HG03342 (cell line): ENCODE data around the gene PEX11G.

Experiments
- ATAC-seq: cut with Tn5 transposase; IDR thresholded peaks from one replicate; pipeline ENCODE4 v1.9.1; 2021; ENCODE audit warnings: mild to moderate bottlenecking, moderate library complexity; ENCODE audit not compliant: unreplicated experiment

The PEX11G gene

DNA sequence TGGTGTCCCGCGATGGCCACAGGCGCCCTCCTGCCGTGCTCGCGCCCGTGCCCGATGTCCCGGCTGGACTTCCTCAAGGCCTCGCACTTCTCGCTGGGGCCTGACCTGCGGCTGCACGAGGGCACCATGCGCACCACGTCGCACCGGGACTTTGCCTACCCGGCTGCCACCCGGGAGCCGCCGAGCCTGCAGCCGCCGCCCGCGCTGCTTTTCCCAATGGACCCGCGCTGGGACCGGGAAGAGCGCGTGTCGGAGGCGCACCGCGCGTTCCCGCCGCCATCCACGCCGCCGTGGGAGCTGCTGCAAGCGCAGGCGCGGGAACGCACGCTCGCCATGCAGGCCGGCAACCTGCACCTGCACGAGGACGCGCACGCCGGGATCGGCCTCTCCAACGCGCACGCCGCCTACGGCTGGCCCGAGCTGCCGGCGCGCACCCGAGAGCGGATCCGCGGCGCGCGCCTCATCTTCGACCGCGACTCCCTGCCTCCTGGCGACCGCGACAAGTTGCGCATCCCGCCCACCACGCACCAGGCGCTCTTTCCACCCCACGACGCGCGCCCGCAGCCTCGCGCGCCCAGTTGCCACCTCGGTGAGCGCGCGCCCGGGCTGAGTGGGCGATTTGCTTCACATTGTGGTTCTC lies 12.1 kb upstream of the PEX11G start:
- ATAC-seq: no peak

DNA sequence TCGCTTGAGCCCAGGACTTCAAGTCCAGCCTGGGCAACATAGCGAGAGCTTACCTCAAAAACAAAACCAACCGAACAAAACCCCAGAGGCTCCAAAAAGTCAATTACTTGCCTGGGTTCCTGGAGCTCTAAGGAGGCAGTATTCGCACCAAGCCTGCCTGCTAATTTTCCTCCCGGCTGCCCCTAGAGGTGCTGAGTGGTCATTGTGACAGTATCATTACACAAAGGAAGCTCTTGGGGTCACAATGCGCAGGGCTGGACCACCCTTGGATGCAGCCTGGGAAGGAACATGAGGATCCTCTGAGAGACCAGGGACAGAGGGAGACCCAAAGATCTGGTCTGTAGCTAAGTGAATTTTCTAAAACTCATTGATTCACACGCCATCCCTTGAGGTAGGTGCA lies 8.5 kb upstream of the PEX11G start:
- no peak for ATAC-seq

DNA sequence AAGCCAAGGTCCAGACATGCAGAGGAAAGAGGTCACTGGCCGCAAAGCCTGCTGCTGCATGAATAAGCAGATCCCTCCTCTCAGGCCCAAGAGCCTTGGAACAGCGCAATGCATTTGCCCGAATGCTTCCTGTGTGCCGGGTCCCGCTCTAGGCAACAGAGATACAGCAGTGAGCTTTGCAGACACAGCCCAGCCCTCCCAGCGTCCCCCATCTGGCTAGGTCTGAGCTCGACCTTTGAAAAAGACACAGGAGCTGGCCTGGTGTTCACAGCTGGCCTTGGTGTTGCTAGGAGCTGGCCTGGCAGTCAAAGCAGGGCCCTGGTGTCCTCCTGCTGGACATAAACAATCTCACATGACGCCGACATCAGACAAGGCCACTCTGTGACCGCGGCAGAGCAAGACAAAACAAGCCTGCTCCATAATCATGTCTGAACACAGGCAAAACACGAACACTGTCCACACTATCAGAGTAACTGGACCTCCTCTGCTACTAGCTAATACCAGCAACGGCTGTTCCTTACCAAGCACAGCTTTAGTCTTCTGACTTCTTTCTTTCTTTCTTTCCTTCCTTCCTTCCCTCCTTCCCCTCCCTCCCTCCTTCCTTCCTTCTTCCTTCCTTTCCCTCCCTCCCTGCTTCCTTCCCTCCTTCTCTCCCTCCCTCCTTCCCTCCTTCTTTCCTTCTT lies 5.7 kb upstream of the PEX11G start:
- no peak for ATAC-seq

DNA sequence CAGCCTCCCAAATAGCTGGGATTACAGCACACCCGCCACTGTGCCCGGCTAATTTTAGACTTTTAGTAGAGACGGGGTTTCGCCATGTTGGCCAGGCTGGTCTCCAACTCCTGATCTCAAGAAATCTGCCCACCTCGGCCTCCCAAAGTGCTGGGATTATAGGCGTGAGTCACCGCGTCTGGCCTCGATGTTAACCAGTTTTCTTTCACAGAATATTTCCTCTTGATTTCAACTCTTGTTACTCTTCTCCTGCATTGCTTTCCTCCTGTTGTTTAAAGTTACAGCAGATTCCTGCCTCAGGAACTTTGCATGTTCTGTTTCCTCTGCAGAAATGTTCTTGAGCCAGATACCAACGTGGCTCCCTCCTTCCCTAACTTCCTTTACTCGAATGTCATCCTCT lies 3.7 kb upstream of the PEX11G start:
- no peak for ATAC-seq

DNA sequence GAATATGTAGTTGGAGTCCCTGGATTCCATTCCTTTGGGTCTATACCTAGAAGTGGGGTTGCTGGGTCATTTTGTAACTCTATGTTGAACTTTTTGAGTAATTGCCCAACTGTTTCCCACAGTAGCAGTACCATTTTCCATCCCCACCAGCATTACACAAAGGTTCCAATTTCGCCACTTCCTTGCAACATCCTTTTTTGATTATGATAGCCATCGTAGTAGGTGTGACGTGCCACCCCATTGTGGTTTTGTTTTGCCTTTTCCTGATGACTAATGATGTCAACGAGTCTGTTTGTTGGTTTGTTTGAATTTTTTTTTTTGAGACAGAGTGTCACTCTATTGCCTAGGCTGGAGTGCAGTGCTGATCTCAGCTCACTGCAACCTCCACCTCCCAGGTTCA lies 3.3 kb upstream of the PEX11G start:
- no peak for ATAC-seq

DNA sequence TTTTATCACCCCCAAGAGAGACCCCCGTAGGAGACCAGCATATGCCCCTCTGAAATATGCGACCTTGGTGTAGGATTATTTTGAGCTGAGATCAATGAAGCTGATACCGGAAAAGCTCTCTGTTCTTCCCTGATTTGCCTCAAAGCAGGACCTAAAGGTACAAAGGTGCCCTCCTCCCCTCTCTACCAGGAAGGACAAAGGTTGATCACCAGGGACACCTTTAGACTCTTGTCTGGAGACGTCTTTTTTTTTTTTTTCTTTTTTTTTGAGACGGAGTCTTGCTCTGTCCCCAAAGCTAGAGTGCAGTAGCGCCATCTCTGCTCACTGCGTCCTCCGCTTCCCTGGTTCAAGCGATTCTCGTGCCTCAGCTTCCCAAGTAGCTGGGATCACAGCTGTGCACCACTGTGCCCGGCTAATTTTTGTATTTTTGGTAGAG lies 792 bp upstream of the PEX11G start:
- ATAC-seq: no peak

DNA sequence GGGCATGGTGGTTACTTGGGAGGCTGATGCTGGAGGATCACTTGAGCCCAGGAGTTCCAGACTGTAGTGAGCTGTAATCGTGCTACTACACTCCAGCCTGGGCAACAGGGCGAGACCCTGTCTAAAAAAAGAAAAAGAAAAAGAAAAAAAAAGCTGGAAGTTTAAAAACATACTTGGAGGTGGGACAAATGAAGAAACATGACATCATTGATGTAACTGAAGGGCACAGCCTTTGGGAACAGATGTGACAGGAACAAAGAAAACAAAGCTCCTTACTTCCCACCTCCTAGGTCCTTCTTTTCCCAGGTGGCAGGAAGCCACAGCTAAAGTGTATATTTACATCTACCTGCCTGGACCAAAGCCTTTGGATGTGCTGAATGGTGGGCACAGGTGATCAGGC lies 1.9 kb downstream of the PEX11G start:
- no peak for ATAC-seq

DNA sequence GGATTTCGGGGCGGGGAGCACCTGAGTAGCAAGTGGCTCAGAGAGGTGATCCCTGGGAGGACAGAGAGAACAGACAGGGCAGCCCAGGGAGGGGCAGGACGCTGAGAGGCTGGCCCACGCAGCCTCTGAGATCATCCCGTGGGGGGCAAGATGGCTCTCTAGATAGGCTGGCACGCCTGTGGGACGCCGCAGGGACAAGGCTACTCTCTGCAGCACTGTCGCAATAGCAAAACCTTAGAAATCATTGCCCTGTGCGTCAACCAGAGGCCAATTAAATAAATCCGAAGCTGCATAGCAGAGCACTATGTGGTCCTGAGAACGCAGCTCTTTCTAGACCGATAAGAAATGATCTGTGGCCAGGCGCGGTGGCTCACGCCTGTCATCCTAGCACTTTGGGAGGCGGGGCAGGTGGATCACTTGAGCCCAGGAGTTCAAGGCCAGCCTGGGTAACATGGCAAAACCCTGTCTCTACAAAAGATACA lies 5.1 kb downstream of the PEX11G start:
- ATAC-seq: no peak

DNA sequence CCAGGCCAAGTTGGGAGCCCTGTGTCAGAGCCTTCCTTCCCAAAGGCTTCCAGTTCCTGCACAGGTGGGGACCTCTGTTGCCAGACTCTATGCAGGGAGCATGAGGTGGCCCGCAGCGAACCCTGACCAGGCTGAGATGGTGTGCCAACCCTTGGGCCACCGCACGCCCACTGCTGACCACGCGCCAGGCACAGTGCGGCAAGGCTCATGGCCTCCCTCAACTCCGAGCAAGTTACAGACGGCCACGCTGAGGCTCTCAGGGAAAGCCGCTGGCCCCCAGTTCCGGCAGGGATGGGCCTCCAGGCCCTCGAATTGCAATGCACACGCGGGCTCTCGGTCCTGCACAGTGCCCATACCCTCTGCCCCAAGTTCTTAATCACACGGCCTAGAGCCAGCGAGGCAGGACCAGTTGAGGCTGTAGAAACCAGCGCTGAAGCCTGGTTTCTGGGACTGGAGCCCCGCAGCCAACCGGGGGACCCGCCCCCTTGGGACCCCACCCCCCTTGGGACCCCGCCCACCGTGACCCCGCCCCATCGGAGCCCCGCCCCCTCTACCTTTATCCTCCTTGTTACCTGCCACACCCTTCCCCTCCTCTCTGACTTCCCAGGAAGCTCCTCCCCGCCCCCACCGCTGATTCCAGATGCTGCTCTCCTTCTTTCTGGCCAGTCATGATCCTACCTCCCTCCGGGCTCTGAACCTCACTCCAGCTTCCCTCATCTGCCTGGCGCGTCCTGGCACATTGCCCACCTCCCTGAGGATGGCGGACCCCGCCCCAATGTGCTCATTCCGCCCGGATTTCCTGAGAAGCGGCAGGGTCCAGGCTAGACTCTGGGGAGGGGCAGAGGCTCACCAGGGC lies 6.0 kb downstream of the PEX11G start:
- ATAC-seq: no peak

DNA sequence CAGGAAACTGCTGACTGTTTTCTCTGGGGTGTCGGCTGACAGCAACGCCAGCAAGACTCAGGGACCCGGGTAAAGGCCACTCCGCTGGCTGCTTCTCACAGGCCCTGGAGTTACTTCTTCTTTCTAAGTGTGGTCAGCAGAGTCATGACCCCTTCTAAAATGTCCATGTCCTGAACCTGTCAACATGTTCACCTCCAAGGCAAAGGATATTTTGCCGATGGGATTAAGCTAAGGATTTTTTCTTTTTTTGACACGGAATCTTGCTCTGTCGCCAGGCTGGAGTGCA lies 7.9 kb downstream of the PEX11G start:
- ATAC-seq: no peak

DNA sequence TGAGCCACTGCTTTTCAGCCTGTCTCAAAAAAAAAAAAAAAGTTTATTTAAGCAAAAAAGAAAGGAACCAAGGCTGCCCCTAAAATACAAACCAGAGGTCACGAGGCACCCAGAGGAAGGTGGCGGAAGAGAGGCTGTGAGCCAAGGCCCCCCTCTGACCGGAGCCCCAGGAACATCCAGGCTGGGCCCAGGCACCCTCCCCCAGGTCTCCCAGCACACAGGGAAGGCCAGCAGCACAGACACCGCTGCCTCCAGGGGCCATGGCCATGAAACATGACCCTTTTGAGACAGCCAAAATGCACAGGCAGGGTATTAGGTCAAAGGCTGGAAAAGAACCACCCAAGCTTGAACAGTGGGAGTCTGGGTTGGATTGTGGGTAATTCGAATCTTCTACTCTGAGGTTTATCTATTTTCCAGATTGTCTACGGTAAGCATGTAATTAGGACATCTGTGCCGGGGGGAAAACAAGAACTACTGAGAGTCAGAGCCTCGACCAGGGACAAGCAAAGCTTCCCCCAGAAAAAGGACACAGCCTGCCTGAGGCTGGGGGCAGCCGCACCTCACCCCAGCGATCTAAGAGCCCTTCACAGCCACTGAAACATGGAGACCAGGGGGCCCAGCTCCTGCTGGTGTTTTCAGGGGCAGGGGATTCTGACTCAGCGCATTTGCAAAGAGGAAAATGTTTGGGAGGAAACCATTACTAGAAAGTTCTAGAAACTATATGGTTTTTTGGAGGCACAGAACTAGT lies 8.4 kb downstream of the PEX11G start:
- no peak for ATAC-seq

DNA sequence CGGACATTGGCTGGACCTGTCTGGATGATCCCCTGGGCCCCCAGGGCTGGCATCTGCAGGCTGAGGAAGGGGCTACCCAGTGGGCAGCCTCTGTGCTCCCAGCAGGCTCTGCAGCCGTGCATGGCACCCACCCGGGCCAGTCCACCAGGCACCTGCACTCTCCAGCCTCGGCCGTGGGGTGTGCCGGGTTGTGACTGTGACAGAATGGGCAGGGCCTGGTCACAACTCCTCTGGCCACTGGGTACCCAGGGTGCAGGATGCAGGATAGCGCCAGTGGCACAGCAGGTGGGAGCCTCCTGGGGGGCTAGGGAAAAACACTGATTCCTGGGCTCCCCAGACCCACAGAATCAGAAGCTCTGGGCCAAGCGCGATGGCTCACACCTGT lies 10.0 kb downstream of the PEX11G start:
- no peak for ATAC-seq

DNA sequence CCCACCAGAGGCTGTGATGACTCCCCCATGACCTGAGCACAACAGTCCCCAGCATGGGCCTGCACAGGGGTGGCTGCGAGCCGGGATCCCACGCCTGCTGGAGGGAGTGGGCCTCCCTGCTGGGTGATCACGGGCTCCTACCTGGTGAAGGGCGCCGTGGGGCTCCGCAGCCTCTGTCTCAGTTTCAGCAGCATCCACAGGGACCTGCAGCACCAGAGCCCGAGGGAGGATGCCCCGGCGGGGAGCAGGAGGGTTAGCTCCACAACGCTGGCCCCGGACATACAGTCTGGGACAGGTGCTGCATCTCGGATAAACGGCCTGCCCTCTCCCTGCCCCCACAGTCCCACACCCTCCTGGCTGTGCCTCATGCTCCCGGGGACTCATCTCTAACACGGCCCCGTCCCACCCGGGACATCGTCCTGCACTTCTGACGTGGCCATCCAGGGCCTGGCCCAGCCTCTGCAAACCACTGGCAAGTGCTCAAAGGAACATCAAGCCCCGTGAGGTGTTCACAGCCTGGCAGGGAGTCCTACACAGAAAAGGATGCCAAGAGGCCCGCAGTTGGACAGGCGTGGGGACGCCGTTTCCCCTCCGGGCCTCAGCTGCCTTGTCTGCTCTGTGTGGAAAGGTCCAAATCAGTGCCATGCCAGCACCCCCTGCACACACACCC lies 10.5 kb downstream of the PEX11G start:
- ATAC-seq: no peak

DNA sequence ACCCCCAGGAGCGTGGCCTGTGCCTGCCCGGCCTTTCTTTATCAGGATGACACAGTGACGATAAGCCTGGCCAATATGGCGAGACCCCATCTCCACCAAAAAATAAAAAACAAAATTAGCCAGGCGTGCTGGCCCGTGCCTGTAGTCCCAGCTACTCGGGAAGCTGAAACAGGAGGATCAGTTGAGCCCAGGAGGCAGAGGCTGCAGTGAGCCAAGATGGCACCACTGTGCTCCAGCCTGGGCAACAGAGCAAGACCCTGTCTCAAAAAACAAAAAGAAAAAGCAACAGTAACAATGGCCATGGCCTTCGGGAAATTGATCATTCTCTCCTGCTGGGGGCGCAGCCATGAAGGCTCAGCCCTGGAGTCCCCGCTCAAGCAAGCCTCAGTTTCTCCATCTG lies 11.1 kb downstream of the PEX11G start:
- ATAC-seq: no peak

DNA sequence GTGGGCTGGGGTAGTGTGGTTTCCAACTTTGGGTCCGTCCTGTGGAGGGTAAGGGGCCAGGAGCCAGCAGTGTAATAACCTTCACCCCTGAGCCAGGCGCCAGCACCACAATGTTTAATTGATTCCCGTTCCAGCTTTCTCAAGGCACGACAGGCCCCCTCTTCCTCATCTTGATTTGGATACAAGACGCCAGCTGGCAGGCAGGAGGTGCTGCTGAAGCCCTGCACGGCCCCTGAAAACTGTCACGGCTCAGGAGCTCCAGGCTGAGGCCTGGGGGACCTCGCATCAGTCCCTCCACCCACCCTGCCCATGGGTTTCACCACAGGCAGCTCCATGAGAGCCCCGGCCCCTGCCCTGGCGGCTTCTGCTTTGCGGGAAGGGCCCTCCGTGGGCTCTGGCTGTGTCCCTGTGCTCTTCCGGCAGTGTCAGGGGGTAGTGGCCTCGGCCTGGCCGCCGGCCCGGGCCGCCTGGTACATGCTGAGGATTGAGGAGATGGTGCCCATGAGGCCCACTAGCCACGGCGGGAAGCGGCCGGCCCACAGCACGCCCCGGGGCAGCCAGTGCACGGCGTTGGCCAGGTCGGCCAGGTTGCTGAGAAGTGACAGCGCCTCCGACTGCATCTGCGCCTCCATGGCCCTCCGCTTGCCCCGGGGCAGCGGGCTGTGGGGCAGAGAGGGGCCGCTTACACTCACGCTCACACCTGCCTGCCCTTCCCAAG lies 11.9 kb downstream of the PEX11G start:
- no peak for ATAC-seq

DNA sequence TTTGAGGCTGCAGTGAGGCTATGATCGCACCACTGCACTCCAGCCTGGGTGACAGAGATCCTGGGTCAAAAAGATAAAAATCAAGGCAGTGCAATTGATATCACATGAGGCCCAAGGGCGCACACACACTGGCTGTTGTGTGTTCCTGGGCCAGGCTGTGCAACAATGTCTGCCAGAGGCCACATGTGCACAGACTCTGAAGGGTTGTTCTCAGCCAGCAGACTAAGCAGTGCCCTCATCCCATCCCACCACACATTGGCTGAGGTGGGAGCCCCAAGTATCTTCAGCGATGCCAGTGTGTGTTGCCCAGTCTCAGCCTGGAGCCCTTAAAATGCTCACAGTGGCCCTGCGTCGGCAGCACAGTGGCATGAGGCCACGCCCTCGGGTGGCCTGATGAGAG lies 12.6 kb downstream of the PEX11G start:
- no peak for ATAC-seq

DNA sequence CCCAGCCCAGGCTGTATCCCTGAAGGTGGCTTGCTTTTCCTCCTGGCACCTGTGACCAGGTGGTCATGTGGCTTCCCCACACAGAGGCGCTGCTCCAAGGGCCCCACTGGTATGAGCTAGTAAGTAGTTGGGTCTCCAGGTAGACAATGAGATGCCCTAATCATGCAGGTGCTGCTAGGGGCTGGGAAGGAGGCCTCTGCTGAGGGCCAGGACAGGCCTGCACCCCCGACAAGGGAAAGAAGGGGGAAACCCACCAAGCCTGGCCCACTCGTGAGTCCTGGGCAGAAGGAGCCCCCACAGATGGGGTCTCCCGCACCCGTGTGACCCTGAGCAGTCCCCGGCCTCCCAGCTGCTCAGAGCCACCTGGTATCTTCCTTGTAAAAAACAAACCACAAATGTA lies 13.2 kb downstream of the PEX11G start:
- no peak for ATAC-seq

DNA sequence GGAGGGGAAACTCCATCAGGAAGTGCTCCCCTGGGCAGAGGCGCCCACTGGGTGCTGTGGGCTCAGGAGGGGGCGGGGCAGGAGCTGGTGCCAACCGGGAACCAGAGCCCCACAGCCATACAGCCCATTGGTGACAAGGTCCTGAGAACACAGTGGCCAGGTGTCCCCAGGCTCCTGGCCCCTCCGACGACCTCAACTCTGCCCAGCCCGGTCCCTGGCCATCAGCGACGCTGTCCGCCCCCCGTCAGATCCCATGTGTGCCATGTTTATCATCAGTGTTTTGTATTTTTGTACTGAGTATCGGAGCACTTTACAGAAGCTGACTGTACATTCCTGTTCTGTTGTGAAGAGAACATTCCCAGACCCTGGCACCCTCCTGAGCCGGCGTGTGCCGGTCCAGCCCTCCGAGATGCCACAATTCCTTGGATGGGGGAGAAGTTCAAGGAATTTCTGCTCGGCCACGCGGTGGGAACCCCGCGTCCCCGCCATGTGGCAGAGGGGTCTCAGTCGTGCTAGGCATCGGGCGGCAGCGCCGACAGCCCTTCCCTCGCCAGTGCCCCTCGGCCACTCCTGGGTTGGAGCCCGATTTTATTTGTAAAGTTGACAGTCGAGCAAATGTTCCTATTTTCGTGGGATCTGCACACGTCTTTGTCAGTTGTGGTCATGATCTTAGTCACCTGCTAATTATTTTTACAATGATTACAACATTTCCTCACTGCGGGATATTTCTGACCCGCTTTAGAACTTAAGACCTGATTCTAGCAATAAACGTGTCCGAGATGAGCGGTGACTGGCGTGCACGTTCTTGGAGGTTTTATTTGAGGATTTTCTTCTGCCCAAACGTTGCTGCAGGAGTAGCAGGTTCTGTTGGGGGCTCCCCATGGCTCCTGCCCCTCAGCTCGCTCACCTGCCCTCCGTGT lies 16.9 kb downstream of the PEX11G start:
- ATAC-seq: no peak
